ENCODE measurements around the gene SSBP3. TPM values are rescaled to one million over a fixed set of nuclear protein-coding genes. Genes with fewer than 3 reads are reported as not detected.

The SSBP3 gene
- total RNA-seq, 2 donors from 2014 or later = 63.8 to 76.5 TPM

- H3K9ac ChIP-seq (ENCODE audit: low read depth in 2 of 2, low read length in 2 of 2) = no peak overlapping the region
- H3K4me1 ChIP-seq = no peaks in the 10 kb centered on the region
- no peak overlapping the region for H3K4me3 ChIP-seq
- no peak for TF ChIP-seq CTCF (IDR thresholded peaks at IDR 0.05)
- no peak for DNase-seq
- H3K27me3 ChIP-seq = no peaks in the 10 kb centered on the region
- no peaks in the 10 kb centered on the region for H3K36me3 ChIP-seq
- H3K27ac ChIP-seq = no peak overlapping the region
- no peaks in the 10 kb centered on the region for H3K9me3 ChIP-seq
- intact Hi-C loops (cut with DNase I) = no loop called here
Measured at GRCh38 chr1:54259546-54260140, 146.6 kb downstream of the SSBP3 start.

- DNase-seq = no peak
- intact Hi-C loops (cut with DNase I) = no loop called here
- no peaks in the 10 kb centered on the region for H3K27me3 ChIP-seq
- H3K4me3 ChIP-seq = no peak overlapping the region
- H3K4me1 ChIP-seq = no peaks in the 10 kb centered on the region
- TF ChIP-seq CTCF (IDR thresholded peaks at IDR 0.05) = no peak
- no peaks in the 10 kb centered on the region for H3K36me3 ChIP-seq
- H3K27ac ChIP-seq = no peak overlapping the region
- H3K9me3 ChIP-seq = no peaks in the 10 kb centered on the region
- H3K9ac ChIP-seq (ENCODE audit: low read depth in 2 of 2, low read length in 2 of 2) = no peak overlapping the region
Measured at GRCh38 chr1:54257876-54258275, 148.3 kb downstream of the SSBP3 start.

- Histone ChIP-seq H3K27ac (no peak overlapping the region), H3K36me3 (no peaks in the 10 kb centered on the region), H3K27me3 (no peaks in the 10 kb centered on the region), H3K4me1 (no peaks in the 10 kb centered on the region), H3K9ac (ENCODE audit: low read depth in 2 of 2, low read length in 2 of 2) (peak overlapping the region in 1 of 2 donors; percentile 9), H3K4me3 (no peak overlapping the region), H3K9me3 (no peaks in the 10 kb centered on the region)
- intact Hi-C loops (cut with DNase I) = no loop called here
- no peak for DNase-seq
- no peak for TF ChIP-seq CTCF (IDR thresholded peaks at IDR 0.05)
Measured at GRCh38 chr1:54257346-54257620, 148.9 kb downstream of the SSBP3 start.

- TF ChIP-seq CTCF (IDR thresholded peaks at IDR 0.05) = no peak
- no peaks in the 10 kb centered on the region for H3K4me1 ChIP-seq
- no peak for DNase-seq
Measured at GRCh38 chr1:54256522-54257345, 149.5 kb downstream of the SSBP3 start.

GRCh38 chr1:54255026-54255702 lies 151.0 kb downstream of the SSBP3 start:
- no peaks in the 10 kb centered on the region for H3K36me3 ChIP-seq
- no peak overlapping the region for H3K4me3 ChIP-seq
- intact Hi-C loops (cut with DNase I) = no loop called here
- no peaks in the 10 kb centered on the region for H3K4me1 ChIP-seq
- H3K9ac ChIP-seq (ENCODE audit: low read depth in 2 of 2, low read length in 2 of 2) = no peak overlapping the region
- no peak for DNase-seq
- H3K27me3 ChIP-seq = no peaks in the 10 kb centered on the region
- no peak overlapping the region for H3K27ac ChIP-seq
- no peaks in the 10 kb centered on the region for H3K9me3 ChIP-seq
- TF ChIP-seq CTCF (IDR thresholded peaks at IDR 0.05) = no peak

More at GRCh38 chr1:54256522-54257345, 149.5 kb downstream of the SSBP3 start:
- peak overlapping the region in 1 of 2 donors; percentile 9 for H3K9ac ChIP-seq (ENCODE audit: low read depth in 2 of 2, low read length in 2 of 2)
- no peaks in the 10 kb centered on the region for H3K36me3 ChIP-seq
- H3K9me3 ChIP-seq = no peaks in the 10 kb centered on the region
- intact Hi-C loops (cut with DNase I) = no loop called here
- H3K4me3 ChIP-seq = no peak overlapping the region
- no peaks in the 10 kb centered on the region for H3K27me3 ChIP-seq
- H3K27ac ChIP-seq = no peak overlapping the region
